Heart left ventricle (tissue), 13 donors: Measurements from ENCODE around the gene GAS7.

Source experiments
- CTCF ChIP-seq, 12 donors: fragments of 200-600 bp; sonication (generic) in 4 of 12; IDR thresholded peaks; one replicate each; pipeline versions ENCODE4 v1.5.0 to v1.8.0; 2018 to 2022; ENCODE audit warnings: antibody characterized with exemption in 12 of 12, mild to moderate bottlenecking in 5 of 12
- POLR2A ChIP-seq, 2 donors: fragments of 450-650 bp; IDR thresholded peaks; one replicate each; pipeline ENCODE4 v1.6.1; 2017; ENCODE audit warnings: antibody characterized with exemption in 2 of 2, mild to moderate bottlenecking in 2 of 2, moderate library complexity in 2 of 2
- donor health status: ischemic (EF 13 %, LVEDD 7.1; RV severe dilation, severe dysfunction).
- donor health status: DM: no; HTN: yes; CAD: no.
- donor health status: DM: no; HTN: no; CAD: no.
- donor health status: ischemic (EF 25% LVEDD 6.9; RV normal size, moderate dysfunction).
- donor health status: ischemic (EF 25% LVEDD 5.7; RV mildly dilated, moderate dysfunction).
- donor health status: ischemic (EF 35%, LVEDD 5.7; RV mildly dilated, moderate dysfunction).
- donor health status: nonischemic (EF 11% LVEDD 7.7; RV severe dilation, severe dysfunction).
- donor health status: DM: yes; HTN: yes; CAD: no.
- donor health status: PGD.
- donor health status: ischemic (EF 29% LVEDD 5.4; RV normal size, mild dysfunction).
- donor health status: nonischemic (EF 23%, LVEDD 6.1; RV moderate dilation, normal function).

- TF ChIP-seq CTCF (IDR thresholded peaks at IDR 0.05): no peak
- TF ChIP-seq POLR2A (IDR thresholded peaks at IDR 0.05): no peak
These were observed 241.8 kb downstream of the GAS7 start for GRCh38 chr17:9956474-9957131.
